Fibroblast of the conjunctiva (primary cell): Measurements from ENCODE around the gene ZNF441.
"Not testable (repeated sequence)": the region's sequence is repeated elsewhere in the genome, so short reads cannot be mapped to it uniquely, and the experiment has no call there.

Experiments used
- DNase-seq: peaks from one replicate; pipeline ENCODE4 v3.0.0-alpha.2; 2010; ENCODE audit warnings: low read depth

The ZNF441 gene

GRCh38 chr19:11766597-11767591 is at the start of gene ZNF441:
ZNF441 (plus strand) TSS chr19:11767000; CDS start chr19:11767194, 194 bp downstream.
- peak; percentile 82 for DNase-seq

- DNase-seq, result no peak
Observed at GRCh38 chr19:11721681-11722080, 45.1 kb upstream of the ZNF441 start.

- no peak for DNase-seq
Observed at GRCh38 chr19:11722414-11722813, 44.4 kb upstream of the ZNF441 start.

- DNase-seq, result no peak
Observed at GRCh38 chr19:11729586-11729985, 37.2 kb upstream of the ZNF441 start.

- DNase-seq, result no peak
Observed at GRCh38 chr19:11735375-11735774, 31.4 kb upstream of the ZNF441 start.

- DNase-seq, result peak; percentile 4
Observed at GRCh38 chr19:11736696-11737095, 30.1 kb upstream of the ZNF441 start.

- no peak for DNase-seq
Observed at GRCh38 chr19:11737964-11738745, 28.6 kb upstream of the ZNF441 start.

- DNase-seq, result peak; percentile 95
Observed at GRCh38 chr19:11738746-11739620, 27.8 kb upstream of the ZNF441 start, which contains the start of gene ZNF823. ZNF823 (minus strand) TSS chr19:11738946; CDS start chr19:11738819, 127 bp downstream.

GRCh38 chr19:11745869-11746268 is 20.9 kb upstream of the ZNF441 start:
- DNase-seq, result no peak

- DNase-seq, result no peak
Observed at GRCh38 chr19:11747277-11747676, 19.5 kb upstream of the ZNF441 start.

- DNase-seq, result no peak
Observed at GRCh38 chr19:11749751-11750150, 17.0 kb upstream of the ZNF441 start.

- no peak for DNase-seq
Observed at GRCh38 chr19:11752244-11752736, 14.5 kb upstream of the ZNF441 start.

- no peak for DNase-seq
Observed at GRCh38 chr19:11754663-11755062, 12.1 kb upstream of the ZNF441 start.

- DNase-seq, result no peak
Observed at GRCh38 chr19:11756965-11757364, 9.8 kb upstream of the ZNF441 start.

GRCh38 chr19:11759805-11760204 is 7.0 kb upstream of the ZNF441 start:
- DNase-seq, result no peak

GRCh38 chr19:11763117-11763516 is 3.7 kb upstream of the ZNF441 start:
- DNase-seq, result no peak

GRCh38 chr19:11763611-11764010 is 3.2 kb upstream of the ZNF441 start:
- no peak for DNase-seq

- DNase-seq, result no peak
Observed at GRCh38 chr19:11767633-11768133, 883 bp downstream of the ZNF441 start.

GRCh38 chr19:11769995-11770394 is 3.2 kb downstream of the ZNF441 start:
- DNase-seq, result no peak

GRCh38 chr19:11771520-11771919 is 4.7 kb downstream of the ZNF441 start:
- DNase-seq, result not testable (repeated sequence)

- DNase-seq, result not testable (repeated sequence)
Observed at GRCh38 chr19:11776669-11777068, 9.9 kb downstream of the ZNF441 start.
